Activated naive CD8-positive, alpha-beta T cell treated with anti-CD3 and anti-CD28 coated beads, Interleukin-2, amount 10 ng/mL, durations not matched to agents 7 days and 5 days (primary cell): Measurements from ENCODE around the gene KLHL1. TPM values are rescaled to one million over a fixed set of nuclear protein-coding genes. Genes with fewer than 3 reads are reported as not detected.
"Not testable (repeated sequence)": the region's sequence is repeated elsewhere in the genome, so short reads cannot be mapped to it uniquely, and the experiment has no call there.

Experiments
- ATAC-seq: fragments of 150-1000 bp; cut with Tn5 transposase; one replicate; pipeline ENCODE4 v1.10.0; 2021; ENCODE audit warnings: low read depth, moderate library complexity
- POLR2A ChIA-PET: fragments of 350-600 bp; sonication (Branson Sonifier 250); formaldehyde crosslinking; loops from one replicate; lab custom pipeline; 2021; ENCODE audit warnings: antibody characterized with exemption; lab: Charles Lee
- DNase-seq: peaks from one replicate; pipeline ENCODE4 v3.0.0; 2021
- H3K27ac Mint-ChIP-seq: one replicate; pipeline ENCODE4 v1.8.0; 2022; ENCODE audit warnings: mild to moderate bottlenecking, mixed read lengths
- H3K27me3 Mint-ChIP-seq: one replicate; pipeline ENCODE4 v1.8.0; 2022; ENCODE audit warnings: mild to moderate bottlenecking, moderate library complexity, mixed read lengths
- H3K36me3 Mint-ChIP-seq: one replicate; pipeline ENCODE4 v1.8.0; 2021; ENCODE audit warnings: mild to moderate bottlenecking, mixed read lengths
- H3K4me1 Mint-ChIP-seq: one replicate; pipeline ENCODE4 v1.8.0; 2021; ENCODE audit warnings: mixed read lengths
- H3K4me3 Mint-ChIP-seq: one replicate; pipeline ENCODE4 v1.8.0; 2022; ENCODE audit warnings: mild to moderate bottlenecking, moderate library complexity, mixed read lengths
- H3K9me3 Mint-ChIP-seq: one replicate; pipeline ENCODE4 v1.8.0; 2021; ENCODE audit warnings: mixed read lengths
- total RNA-seq, 2 experiments: library from RNA; stranded (reverse); gene quantifications; one replicate each; pipeline ENCODE4 v1.2.3, GENCODE V29; 2021

Gene KLHL1, protein sequence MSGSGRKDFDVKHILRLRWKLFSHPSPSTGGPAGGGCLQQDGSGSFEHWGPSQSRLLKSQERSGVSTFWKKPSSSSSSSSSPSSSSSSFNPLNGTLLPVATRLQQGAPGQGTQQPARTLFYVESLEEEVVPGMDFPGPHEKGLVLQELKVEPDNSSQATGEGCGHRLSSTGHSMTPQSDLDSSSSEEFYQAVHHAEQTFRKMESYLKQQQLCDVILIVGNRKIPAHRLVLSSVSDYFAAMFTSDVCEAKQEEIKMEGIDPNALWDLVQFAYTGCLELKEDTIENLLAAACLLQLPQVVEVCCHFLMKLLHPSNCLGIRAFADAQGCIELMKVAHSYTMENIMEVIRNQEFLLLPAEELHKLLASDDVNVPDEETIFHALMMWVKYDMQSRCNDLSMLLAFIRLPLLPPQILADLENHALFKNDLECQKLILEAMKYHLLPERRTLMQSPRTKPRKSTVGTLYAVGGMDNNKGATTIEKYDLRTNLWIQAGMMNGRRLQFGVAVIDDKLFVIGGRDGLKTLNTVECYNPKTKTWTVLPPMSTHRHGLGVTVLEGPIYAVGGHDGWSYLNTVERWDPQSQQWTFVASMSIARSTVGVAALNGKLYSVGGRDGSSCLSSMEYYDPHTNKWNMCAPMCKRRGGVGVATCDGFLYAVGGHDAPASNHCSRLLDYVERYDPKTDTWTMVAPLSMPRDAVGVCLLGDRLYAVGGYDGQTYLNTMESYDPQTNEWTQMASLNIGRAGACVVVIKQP
- not detected for total RNA-seq

DNA sequence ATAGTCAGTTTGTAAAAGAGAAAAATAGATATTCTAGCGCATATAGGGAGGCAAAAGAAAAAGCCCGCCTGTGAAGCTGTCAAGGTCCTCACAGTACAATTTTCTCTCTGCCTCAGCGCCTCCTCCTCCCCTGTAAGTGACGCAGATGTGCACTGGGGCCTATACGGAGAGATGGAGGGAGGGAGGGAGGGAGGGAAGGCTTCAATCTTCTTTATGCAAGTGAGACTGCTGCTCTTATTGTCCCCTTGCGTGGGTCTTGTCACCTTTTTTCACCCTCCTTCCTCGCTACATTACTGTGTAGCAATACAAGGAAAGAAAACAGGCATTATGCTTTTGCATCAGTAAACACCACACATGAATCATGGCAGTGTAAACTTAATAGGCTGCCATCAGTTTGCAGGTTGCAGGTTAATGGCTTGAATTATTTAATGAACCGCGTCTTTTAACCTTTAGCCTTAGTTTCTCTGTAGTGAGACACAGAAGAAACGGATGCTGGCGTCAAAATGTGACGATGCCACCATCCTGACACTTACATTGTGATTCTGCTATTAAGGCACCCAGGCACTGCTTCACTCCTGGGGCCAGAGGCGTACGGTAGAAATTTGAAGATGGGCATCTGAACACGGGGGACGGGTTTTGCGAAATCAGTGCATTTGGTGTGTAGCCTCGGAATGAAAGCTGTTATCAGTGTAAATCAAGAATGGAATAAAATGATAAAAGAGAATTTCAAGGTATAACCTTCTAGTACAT lies at the start of gene KLHL1:
Gene KLHL1 (minus strand): TSS at position 97 of the 750 bp plus-strand sequence. CDS start 753 bp downstream, outside the sequence.
- DNase-seq = no peak
- no peak for ATAC-seq
- Mint-ChIP-seq H3K4me3 (no peak within 1 kb of the TSS), H3K27ac (no peak within 1 kb of the TSS), H3K9me3 (no peaks in the 10 kb centered on the region), H3K27me3 (no peaks in the 10 kb centered on the region), H3K36me3 (no peaks in the 10 kb centered on the region), H3K4me1 (no peaks in the 10 kb centered on the region)
- POLR2A ChIA-PET = no interaction called here

DNA sequence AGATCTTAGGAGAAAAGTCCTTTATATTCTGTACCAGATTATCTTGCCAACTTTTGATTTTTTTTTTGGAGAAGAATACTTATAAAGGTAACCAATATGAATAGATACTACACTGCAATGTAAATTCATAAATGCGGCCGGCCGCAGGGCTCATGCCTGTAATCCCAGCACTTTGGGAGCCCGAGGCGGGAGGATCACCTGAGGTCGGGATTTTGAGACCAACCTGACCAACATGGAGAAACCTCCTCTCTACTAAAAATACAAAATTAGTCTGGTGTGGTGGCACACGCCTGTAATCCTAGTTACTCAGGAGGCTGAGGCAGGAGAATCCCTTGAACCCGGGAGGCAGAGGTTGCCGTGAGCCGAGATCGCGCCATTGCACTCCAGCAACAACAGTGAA lies 34.4 kb upstream of the KLHL1 start:
- POLR2A ChIA-PET, ATAC-seq: not testable (repeated sequence)

DNA sequence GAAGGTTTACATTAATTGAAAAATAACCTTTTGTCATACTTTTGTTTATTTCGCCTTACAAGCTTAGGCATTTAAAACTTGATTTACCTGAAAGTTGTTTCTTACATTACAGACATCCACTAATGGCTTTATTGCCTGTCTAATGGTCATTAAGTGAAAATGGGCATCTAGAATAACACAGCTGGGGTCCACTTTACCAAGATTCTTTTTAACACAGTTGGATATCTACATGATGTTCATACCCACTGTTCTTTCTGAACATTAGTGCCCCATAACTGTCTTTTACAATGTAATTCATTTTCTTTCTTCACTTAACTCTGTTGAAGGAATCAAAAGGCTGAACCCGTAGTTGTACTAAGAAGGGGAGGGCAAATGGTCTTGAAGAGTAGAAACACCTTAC lies 19.8 kb upstream of the KLHL1 start:
- Mint-ChIP-seq H3K27me3 (no peaks in the 10 kb centered on the region), H3K4me1 (no peaks in the 10 kb centered on the region), H3K36me3 (no peaks in the 10 kb centered on the region), H3K9me3 (peaks cover 5% of the 10 kb centered on the region), H3K27ac (no peak overlapping the region), H3K4me3 (no peak overlapping the region)
- no peak for DNase-seq
- ATAC-seq = no peak
- POLR2A ChIA-PET = no interaction called here

More for the DNA sequence above, 34.4 kb upstream of the KLHL1 start:
- not testable (repeated sequence) for DNase-seq, H3K4me3 Mint-ChIP-seq, H3K9me3 Mint-ChIP-seq, H3K36me3 Mint-ChIP-seq, H3K4me1 Mint-ChIP-seq, H3K27me3 Mint-ChIP-seq, H3K27ac Mint-ChIP-seq

DNA sequence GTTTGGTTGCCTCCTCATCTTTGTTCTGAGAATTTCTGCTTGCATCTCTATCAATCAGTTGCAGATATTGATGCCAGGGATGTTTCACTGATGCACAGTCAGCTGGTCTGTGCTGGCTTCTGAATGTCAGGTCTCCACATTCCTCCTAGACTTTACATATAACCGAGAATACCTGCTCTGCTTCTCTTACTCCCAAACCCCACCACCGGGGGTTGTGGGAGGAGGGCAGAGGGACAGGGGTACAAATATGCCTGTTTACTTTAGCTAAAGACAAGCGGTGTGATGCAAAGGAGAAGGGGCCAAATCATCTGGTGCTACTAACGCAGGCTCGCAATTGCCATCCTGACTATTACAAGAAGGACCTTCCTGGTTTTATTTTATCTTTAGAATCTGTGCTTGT lies 17.4 kb upstream of the KLHL1 start:
- Mint-ChIP-seq H3K27ac (no peak overlapping the region), H3K36me3 (no peaks in the 10 kb centered on the region), H3K4me1 (no peaks in the 10 kb centered on the region), H3K9me3 (no peaks in the 10 kb centered on the region), H3K4me3 (no peak overlapping the region), H3K27me3 (no peaks in the 10 kb centered on the region)
- no peak for ATAC-seq
- no peak for DNase-seq
- POLR2A ChIA-PET = no interaction called here

DNA sequence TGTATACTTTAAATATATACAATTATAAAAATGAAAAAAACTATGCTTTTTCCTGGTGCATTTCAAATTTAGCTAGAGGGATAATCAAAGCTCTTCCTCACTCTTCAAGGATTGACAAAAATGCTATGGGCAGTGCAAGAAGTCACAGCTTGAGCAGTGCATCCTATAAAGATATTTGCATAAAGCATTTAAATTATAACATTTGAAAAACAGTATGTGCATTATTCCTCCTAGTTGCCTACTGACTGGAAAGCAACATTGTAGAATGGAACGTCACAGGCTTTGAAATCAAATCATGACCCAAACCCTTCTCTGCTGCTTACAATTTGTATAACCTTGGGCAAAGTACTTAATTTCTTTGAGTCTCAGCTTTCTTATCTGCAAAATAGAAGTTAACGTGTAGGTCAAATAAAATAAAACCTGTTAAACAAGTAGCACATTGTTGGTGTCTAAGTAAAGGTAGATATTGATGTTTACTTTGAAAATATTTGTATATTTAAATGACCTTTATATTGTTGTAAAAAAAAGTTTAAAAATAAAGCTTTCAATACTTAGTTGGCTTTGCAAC lies 9.2 kb upstream of the KLHL1 start:
- no peak overlapping the region for H3K4me3 Mint-ChIP-seq
- no peak for DNase-seq
- no peaks in the 10 kb centered on the region for H3K27me3 Mint-ChIP-seq
- ATAC-seq = no peak
- POLR2A ChIA-PET = no interaction called here
- no peaks in the 10 kb centered on the region for H3K4me1 Mint-ChIP-seq
- no peaks in the 10 kb centered on the region for H3K9me3 Mint-ChIP-seq
- no peaks in the 10 kb centered on the region for H3K36me3 Mint-ChIP-seq
- H3K27ac Mint-ChIP-seq = no peak overlapping the region

DNA sequence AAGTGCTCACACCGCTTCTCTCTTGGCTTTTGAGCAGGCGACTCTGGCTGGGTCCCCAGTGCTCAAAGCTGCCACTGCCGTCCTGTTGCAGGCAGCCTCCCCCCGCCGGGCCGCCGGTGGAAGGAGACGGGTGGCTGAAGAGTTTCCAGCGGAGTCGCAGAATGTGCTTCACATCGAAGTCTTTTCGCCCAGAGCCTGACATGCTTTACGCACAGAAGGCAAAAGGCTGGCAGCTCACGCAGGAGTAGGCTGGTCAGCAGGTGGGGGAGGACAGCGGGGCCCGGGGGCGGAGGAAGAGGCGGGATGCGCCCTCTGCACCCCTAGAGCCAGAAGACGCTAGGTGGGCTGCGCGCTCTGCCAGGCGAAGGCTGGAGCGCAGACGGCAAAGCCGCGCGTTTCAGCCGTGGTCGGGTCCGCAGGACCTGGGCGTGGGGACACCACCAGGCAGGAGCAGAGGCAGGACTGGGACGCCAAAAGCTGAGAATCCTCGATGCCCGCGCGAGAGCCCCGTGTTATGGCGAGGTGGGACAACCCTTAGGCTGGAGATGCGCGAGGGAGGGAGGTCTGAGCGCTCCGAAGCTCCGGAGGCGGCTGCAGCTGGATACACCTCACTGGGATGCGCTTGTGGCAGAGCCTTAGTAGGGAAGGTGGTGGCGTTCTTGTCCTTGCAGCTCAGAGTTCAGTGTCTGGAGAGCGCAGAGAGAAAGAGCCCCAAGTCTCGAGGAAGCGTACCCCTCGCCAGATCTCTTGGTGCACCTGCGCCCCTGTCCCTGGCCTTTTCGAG lies 562 bp downstream of the KLHL1 start, which contains the start of gene ATXN8OS:
Gene ATXN8OS (plus strand): TSS at position 329 of the 784 bp plus-strand sequence.
- Mint-ChIP-seq H3K27me3 (no peaks in the 10 kb centered on the region), H3K27ac (no peak within 1 kb of the TSS), H3K4me3 (no peak within 1 kb of the TSS), H3K9me3 (no peaks in the 10 kb centered on the region), H3K4me1 (no peaks in the 10 kb centered on the region), H3K36me3 (no peaks in the 10 kb centered on the region)
- DNase-seq (no peak), ATAC-seq (no peak)
- POLR2A ChIA-PET = no interaction called here

DNA sequence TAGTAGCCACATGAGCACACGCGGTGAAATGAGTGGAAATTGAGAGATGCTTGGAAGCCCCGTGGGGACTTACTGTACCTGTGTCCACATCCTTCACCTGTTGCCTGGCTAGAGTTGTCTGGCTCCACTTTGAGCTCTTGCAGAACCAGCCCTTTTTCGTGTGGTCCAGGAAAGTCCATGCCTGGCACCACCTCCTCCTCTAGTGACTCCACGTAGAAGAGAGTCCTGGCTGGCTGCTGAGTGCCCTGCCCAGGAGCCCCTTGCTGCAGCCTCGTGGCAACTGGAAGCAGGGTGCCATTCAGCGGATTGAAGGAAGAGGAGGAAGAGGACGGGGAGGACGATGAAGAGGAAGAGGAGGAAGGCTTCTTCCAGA lies 1.1 kb downstream of the KLHL1 start:
- ATAC-seq = no peak
- Mint-ChIP-seq H3K4me3 (no peak overlapping the region), H3K9me3 (no peaks in the 10 kb centered on the region), H3K27ac (no peak overlapping the region), H3K27me3 (no peaks in the 10 kb centered on the region), H3K4me1 (no peaks in the 10 kb centered on the region), H3K36me3 (no peaks in the 10 kb centered on the region)
- DNase-seq = no peak
- POLR2A ChIA-PET = no interaction called here

DNA sequence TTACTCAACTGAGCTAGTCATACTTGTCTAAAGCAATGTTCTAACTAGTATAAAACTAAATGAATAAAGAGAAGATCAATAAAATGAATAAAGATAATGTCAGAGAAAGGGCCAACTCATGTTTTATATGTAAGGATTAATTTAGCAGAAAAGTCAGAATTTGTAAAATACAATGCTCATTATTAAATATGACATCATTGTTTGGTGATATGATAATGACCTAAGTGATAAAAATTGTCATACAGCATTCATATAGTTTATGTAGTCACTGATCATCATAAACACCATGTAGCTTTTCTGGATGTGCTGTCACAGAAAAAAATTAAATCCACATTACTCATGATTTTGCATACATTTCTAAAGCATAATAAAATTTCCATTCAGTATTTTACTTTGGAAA lies 3.8 kb downstream of the KLHL1 start:
- DNase-seq = no peak
- H3K4me3 Mint-ChIP-seq = no peak overlapping the region
- POLR2A ChIA-PET = no interaction called here
- H3K27me3 Mint-ChIP-seq = no peaks in the 10 kb centered on the region
- ATAC-seq = no peak
- H3K36me3 Mint-ChIP-seq = no peaks in the 10 kb centered on the region
- no peak overlapping the region for H3K27ac Mint-ChIP-seq
- H3K4me1 Mint-ChIP-seq = no peaks in the 10 kb centered on the region
- no peaks in the 10 kb centered on the region for H3K9me3 Mint-ChIP-seq

DNA sequence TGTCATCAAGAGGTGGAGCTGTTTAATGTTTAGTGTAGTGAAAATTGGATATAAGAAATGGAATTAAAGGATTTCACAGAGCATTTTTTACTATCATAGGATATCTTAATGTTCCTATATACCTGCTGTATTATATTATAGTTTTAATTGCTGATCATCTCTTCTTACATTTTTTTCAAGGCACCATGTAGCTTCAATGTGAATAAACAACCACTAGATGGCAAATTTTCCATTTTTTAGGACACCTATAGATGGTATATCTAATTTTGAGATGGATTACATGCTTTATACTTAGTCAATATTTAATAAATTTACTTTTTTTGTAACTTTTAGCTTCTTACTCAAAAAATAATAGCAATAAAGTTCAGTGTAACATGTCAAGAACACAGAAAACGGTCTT lies 9.6 kb downstream of the KLHL1 start:
- H3K9me3 Mint-ChIP-seq = no peaks in the 10 kb centered on the region
- no peaks in the 10 kb centered on the region for H3K4me1 Mint-ChIP-seq
- ATAC-seq = no peak
- no peak overlapping the region for H3K27ac Mint-ChIP-seq
- H3K27me3 Mint-ChIP-seq = no peaks in the 10 kb centered on the region
- no peak for DNase-seq
- no peaks in the 10 kb centered on the region for H3K36me3 Mint-ChIP-seq
- no peak overlapping the region for H3K4me3 Mint-ChIP-seq
- POLR2A ChIA-PET = no interaction called here

DNA sequence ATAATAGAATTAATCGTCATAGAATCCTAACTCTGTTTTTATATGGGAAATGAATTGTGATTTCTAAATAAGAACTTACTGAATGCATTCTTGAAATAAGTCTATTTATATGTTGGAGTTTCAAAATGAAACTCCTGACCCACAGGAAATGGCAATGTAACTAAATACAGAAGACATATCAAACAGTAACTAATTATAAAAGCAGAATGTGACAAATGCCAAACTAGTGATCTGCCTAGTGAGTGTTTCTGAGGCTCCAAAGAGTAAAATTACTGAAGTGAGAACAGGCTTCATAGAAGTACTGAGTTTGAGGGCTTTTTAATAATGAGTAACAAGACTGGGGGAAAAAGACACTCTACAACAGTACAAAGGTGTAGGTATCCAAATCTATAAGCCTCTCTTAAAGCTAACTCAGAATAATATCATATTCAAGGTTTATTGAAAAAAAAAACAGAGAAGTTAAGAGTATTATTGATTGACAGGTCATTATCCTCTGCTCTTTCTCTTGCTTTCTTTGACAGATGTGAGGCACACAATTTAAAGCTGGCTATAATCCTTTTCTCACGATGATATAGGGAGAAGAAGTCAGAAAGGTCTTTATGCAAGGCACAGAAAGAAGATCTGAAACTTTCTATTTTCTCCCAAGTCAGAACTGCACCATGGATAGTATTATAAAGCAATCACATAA lies 18.1 kb downstream of the KLHL1 start:
- no peak for ATAC-seq
- no peak overlapping the region for H3K4me3 Mint-ChIP-seq
- POLR2A ChIA-PET = no interaction called here

DNA sequence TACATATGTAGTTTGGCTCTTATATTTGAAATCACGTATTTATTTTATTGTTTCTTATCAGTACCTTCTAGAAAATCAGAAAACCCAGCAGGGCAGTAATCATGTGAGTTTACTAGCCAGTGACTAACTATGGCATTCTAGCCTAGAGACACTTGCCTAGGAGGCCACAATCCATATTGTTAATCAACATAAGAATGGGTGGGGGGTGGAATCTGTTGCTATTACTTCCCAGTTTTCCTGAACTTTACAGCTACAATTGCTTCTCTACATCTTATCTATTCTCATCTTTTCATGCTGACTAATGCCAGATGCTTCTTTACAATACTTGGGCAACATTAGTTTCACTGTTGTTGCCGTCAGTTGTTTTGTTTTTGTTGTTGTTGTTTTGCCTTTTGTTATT lies 19.3 kb downstream of the KLHL1 start:
- DNase-seq (no peak), ATAC-seq (no peak)
- no peak overlapping the region for H3K27ac Mint-ChIP-seq
- H3K27me3 Mint-ChIP-seq = no peaks in the 10 kb centered on the region
- peaks cover 5% of the 10 kb centered on the region for H3K9me3 Mint-ChIP-seq
- POLR2A ChIA-PET = no interaction called here
- no peak overlapping the region for H3K4me3 Mint-ChIP-seq
- H3K4me1 Mint-ChIP-seq = no peaks in the 10 kb centered on the region
- no peaks in the 10 kb centered on the region for H3K36me3 Mint-ChIP-seq

More for the DNA sequence above, 18.1 kb downstream of the KLHL1 start:
- Mint-ChIP-seq H3K36me3 (no peaks in the 10 kb centered on the region), H3K4me1 (no peaks in the 10 kb centered on the region), H3K9me3 (peaks cover 3% of the 10 kb centered on the region), H3K27me3 (no peaks in the 10 kb centered on the region), H3K27ac (no peak overlapping the region)
- DNase-seq = no peak

DNA sequence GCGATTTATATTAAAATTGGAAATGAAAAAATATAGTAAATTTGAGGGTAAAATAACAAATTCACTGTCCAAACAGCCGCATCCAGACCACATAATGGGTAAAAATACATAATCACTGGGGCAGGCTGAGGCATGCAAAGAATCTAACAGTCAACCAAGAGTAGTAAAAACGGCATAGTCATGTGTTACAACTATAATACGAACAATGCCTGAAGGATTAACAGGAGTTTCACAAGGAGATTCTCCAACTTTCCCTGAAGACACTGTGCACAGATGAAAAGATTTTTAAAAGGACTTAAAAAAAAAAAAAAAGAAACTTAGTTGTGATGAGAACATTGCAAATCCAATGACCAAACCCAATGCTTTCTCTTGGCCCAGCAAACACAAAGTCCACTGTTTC lies 21.0 kb downstream of the KLHL1 start:
- peaks cover 5% of the 10 kb centered on the region for H3K9me3 Mint-ChIP-seq
- DNase-seq = no peak
- POLR2A ChIA-PET = no interaction called here
- H3K27ac Mint-ChIP-seq = no peak overlapping the region
- no peaks in the 10 kb centered on the region for H3K27me3 Mint-ChIP-seq
- no peak overlapping the region for H3K4me3 Mint-ChIP-seq
- no peaks in the 10 kb centered on the region for H3K36me3 Mint-ChIP-seq
- no peak for ATAC-seq
- no peaks in the 10 kb centered on the region for H3K4me1 Mint-ChIP-seq
